ENCODE measurements around the gene MET. TPM values are rescaled to one million over a fixed set of nuclear protein-coding genes. Genes with fewer than 3 reads are reported as not detected.

MET gene
- total RNA-seq (2022; extraction: Qiagen RNA extraction) = 72.3 to 102 TPM (median 90.9 TPM) in 5 replicates

GRCh38 chr7:116671681-116672595 lies at the start of gene MET:
Gene MET, plus strand, starts transcription at chr7:116672196. Its CDS starts 26,889 bp downstream, at chr7:116699085.

Other genes with a start within 250 kb of the MET start
- gene CAV2, start 172.5 kb upstream of the MET start, total RNA-seq (2022; extraction: Qiagen RNA extraction) = 143 to 195 TPM (median 182 TPM) in 5 replicates
- 393 to 546 TPM (median 490 TPM) in 5 replicates for gene CAV1, start 147.2 kb upstream of the MET start, total RNA-seq (2022; extraction: Qiagen RNA extraction)
- gene CAPZA2, start 190.4 kb downstream of the MET start, total RNA-seq (2022; extraction: Qiagen RNA extraction) = 112 to 183 TPM (median 116 TPM) in 5 replicates